Bone marrow (tissue), 2 donors: ENCODE results near the gene NMD3.
A peak's percentile ranks its signal among the peaks of the same experiment; 100 is the strongest.
"Not testable (repeated sequence)": the region's sequence is repeated elsewhere in the genome, so short reads cannot be mapped to it uniquely, and the experiment has no call there.

Experiments used
- DNase-seq, 2 donors: peaks; one replicate each; lab custom pipeline; 2025; lab: John Stamatoyannopoulos, UW

NMD3 gene

GRCh38 chr3:161220850-161221753, at the start of gene NMD3:
TSS of gene NMD3 (plus strand) at chr3:161221311. CDS start at chr3:161222014, 703 bp downstream.
- DNase-seq, result peak; percentile 84 to 85

GRCh38 chr3:161171639-161172552, 49.2 kb upstream of the NMD3 start:
- DNase-seq, result no peak

GRCh38 chr3:161175506-161175905, 45.6 kb upstream of the NMD3 start:
- DNase-seq, result no peak

- no peak for DNase-seq
These were observed 43.1 kb upstream of the NMD3 start for GRCh38 chr3:161177991-161178390.

- not testable (repeated sequence) for DNase-seq
These were observed 39.7 kb upstream of the NMD3 start for GRCh38 chr3:161181371-161181770.

GRCh38 chr3:161187046-161187445, 34.1 kb upstream of the NMD3 start:
- DNase-seq, result no peak

GRCh38 chr3:161197855-161198850, 23.0 kb upstream of the NMD3 start:
- no peak for DNase-seq

- no peak for DNase-seq
These were observed 21.2 kb upstream of the NMD3 start for GRCh38 chr3:161199926-161200325.

- DNase-seq, result no peak
These were observed 17.5 kb upstream of the NMD3 start for GRCh38 chr3:161203485-161204098.

- no peak for DNase-seq
These were observed 12.2 kb upstream of the NMD3 start for GRCh38 chr3:161208931-161209330.

GRCh38 chr3:161212171-161212771, 8.8 kb upstream of the NMD3 start:
- no peak for DNase-seq

GRCh38 chr3:161212906-161213305, 8.2 kb upstream of the NMD3 start:
- no peak for DNase-seq

- no peak for DNase-seq
These were observed 7.5 kb upstream of the NMD3 start for GRCh38 chr3:161213644-161214043.

- no peak for DNase-seq
These were observed 5.9 kb upstream of the NMD3 start for GRCh38 chr3:161215185-161215584.

- DNase-seq, result no peak
These were observed 3.6 kb upstream of the NMD3 start for GRCh38 chr3:161217496-161217895.

GRCh38 chr3:161219495-161219894, 1.6 kb upstream of the NMD3 start:
- DNase-seq, result no peak

- no peak for DNase-seq
These were observed 892 bp downstream of the NMD3 start for GRCh38 chr3:161221806-161222600.

GRCh38 chr3:161222662-161223061, 1.6 kb downstream of the NMD3 start:
- DNase-seq, result no peak

- DNase-seq, result no peak
These were observed 3.7 kb downstream of the NMD3 start for GRCh38 chr3:161224786-161225185.
